Stimulated activated CD4-positive, alpha-beta T cell treated with anti-CD3 and anti-CD28 coated beads, Interleukin-1b, Interleukin-23, amount 100 ng/mL, for 48 hours (primary cell): ENCODE results near the gene CDH4.

Experiments used
- DNase-seq: peaks from one replicate; pipeline ENCODE4 v3.0.0-alpha.2; 2020

CDH4 gene

DNA sequence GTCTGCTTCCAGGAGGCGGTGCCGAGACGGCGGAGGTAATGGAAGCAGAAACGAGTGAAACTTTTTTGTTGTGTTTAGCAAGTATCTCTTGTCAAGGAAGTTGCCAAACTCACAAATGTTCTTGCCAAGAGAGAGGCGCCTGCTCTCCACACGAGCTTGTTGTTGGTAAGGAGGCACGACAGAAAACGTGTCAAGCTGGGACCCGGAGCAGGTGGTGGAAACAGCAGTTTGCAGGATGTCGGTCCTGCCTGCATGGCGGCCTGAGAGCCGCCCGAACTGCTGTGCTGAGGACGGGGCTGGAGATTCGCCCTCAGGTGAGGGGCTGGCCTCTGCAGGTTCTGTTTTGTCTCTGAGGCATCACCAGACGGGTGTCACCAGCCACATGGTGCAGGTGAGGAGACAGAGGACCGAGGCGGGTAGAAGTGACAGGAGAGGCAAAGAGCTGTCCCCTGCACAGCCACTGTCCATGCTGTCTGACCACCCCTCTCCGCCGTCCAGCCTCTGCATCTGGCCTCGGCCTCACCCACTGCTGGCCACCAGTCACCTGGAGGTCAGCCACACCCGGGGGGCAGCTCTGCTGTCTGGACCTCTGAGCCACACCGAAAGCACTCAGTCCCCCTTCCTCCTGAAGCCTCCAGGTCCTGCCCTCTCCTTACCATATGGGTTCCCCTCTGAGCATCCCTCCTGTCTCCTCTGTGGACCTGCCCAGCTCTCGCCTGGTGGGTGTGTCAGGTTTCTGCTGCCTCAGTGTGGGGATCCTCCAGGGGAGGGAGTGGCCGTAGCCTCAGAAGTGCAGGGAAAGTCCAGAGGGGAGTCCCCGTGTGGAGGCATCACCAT lies 552.1 kb downstream of the CDH4 start:
- DNase-seq, result no peak

DNA sequence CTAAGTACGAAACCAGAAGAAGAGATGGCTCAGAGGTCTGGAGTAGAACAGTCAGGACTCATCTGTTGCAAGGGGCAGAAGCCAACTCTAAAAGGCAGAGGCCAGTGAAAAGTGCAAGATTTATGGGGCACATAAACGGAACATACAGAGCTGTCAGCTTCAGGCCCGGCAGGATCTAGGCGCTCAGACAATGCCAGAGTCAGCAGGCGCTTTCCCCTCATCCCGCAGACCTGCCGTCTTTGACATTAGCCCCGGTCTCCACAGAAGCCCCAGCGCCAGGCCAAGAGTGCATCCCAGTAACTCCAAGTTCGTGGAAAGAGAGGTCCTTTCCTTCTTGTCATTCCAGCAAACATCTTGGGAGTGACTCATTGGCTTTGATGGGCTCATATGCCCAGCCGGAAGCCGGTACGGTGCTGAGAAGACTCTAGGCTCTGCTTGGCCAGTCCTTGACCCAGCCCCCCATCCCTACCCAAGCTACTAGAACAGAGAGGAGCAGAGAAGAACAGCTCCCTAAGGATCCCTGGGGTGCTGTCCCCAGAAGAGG lies 552.8 kb downstream of the CDH4 start:
- no peak for DNase-seq

DNA sequence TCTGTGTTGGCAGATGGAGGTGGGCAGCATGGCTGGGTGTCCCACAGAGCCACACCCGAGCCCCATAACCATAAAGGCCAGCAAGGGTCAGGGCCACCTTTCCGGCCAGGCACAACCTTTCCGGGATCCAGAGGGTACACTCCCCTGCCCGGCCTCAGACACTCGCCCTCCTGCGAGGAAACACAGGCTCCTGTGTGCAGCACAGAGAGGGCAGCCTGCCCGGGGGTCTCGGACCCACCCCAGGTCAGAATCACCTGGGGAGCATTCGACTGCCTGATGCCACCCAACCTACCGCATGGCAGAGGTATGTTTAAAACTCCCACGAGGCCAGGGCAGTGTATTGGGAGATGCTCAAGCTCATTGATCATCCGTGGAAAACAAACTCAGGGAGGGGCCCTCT lies 553.3 kb downstream of the CDH4 start:
- no peak for DNase-seq

DNA sequence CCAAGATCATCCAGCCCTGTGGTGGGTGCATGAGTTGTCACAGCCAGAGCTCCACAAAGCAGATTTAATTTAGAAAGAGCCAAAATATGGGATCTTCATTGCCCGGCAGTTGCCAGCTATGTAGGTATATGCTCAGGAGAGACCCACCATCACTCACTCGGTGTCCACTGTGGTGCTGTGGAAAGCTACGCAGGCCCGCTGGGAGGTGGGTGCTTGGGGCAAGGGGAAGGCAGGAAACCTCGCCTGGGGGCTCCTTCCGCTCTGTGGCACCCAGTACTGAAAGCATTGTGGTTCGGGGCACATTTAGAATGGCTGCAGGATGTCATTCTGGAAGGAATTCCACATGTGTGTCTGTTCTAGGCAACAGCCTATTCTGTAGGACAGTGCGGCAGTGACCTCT lies 553.7 kb downstream of the CDH4 start:
- no peak for DNase-seq

DNA sequence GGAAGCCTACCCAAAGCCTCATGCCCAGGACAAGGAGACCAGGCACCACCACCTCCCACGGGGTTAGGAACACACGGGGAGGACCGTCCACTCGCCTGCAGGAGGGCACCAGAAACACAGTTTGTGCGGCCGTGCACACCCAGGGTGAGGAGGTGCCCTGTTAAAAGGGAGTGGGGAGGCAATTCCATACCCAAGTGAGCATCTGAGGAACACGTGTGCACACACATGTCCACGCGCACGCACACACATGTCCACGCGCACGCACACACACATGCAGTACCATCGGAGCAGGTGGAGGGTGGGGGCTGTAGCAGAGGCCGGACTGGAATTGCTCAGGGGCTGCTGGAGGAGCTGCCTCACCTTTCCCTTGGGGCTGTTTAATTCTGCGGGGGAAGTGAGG lies 554.3 kb downstream of the CDH4 start:
- no peak for DNase-seq

DNA sequence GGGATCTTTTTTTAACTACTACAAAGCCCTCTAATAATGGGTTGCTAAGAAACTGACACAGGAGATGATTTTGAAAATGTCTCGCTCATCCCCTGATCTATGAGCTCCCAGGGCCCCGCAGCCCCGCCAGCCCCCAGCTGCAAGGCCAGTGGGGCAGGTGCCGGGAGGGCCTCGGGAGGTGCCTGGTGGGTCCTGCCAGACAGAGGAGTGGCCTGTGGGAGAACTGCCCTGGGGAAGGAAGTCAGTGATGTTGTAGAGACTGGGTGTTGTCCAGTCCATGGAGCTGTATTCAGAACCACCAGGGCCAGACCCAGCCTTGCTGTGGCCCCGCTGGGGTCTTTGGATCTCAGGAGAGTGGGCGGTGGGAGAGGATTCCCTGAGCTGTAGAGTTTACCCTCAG lies 554.9 kb downstream of the CDH4 start:
- no peak for DNase-seq

DNA sequence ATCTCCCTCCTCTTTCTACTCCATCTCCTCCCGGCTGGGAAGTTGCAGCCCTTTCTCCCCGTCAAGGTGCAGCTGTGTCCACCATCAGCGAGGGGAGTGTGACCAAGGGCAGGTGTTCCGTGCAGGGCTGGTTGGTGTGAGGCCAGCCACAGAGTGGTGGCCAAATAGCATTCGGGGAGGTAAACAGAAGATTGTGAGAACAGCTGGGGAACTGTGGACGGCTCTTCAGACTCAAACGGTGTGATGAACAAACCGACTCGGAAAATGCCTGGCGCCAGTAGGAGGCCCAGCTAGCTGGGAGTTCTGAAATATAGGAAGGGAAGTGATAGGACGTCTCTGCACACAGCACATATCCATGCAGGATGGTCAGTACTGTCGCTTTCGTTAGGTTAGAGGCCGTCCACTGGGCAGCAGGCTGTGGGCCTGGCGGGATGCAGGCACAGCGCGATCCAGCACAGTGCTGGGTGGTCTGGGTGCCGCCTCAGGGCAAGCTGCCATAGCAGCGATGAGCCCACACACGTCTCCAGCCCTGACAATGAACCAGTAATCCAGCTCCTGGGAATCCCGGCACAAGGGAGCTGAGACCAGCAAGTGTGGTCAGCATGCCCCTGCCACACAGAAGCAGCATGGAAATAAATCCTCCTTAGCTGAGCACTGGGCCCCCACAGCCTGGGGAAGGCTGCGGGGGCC lies 555.6 kb downstream of the CDH4 start:
- no peak for DNase-seq

DNA sequence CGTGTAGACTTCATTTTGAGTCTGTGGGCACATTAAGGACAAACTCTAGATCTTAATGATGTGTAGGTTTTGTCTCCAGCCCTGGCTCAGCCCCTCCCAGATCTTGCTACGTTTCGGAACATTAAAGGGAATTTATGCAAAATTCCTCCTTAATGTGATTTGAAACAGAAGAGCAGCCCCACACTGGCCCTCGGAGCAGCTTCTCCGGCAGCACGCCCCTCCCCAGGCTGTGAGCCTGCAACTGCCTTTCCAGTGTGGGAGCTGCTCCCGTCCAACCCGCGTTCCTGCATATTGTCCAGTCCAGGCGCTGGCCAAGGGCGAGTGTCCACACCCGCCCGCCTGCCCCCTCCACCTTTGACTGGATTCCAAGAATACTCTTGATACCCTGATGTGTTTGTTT lies 556.4 kb downstream of the CDH4 start:
- no peak for DNase-seq

DNA sequence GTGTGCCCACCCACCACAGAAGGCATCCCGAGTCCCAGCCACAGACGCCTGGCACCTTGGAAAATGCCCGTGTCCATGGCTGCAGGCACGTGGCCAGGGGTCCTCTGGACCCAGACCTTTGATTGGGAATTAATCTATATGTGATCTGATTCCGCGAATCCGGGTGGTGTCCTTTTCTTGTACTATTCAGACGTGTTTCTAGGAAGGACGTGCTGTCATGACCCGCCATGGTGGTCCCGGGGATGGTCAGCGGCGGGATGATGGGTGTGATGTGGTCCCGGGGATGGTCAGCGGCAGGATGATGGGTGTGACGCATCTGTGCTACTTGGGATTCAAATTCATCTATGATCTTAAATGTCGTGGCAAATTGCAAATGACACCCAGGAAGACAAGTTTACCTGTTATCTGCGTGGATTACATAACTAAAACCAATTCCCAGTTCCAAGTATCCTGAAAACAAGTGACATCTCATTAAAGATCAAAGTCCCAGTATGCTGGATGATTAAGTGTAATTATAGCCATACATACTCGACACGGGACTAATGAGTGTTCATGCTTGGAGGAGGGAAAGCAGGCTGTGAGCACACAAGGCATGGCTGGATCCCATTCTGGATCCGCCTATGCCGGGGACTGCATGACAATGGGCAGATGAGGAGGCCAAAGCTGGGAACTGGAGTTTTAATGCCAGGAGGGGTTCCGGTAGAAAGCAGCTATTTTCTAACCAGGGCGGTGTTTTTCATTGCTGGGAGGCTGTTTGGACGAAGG lies 557.1 kb downstream of the CDH4 start:
- DNase-seq, result no peak

DNA sequence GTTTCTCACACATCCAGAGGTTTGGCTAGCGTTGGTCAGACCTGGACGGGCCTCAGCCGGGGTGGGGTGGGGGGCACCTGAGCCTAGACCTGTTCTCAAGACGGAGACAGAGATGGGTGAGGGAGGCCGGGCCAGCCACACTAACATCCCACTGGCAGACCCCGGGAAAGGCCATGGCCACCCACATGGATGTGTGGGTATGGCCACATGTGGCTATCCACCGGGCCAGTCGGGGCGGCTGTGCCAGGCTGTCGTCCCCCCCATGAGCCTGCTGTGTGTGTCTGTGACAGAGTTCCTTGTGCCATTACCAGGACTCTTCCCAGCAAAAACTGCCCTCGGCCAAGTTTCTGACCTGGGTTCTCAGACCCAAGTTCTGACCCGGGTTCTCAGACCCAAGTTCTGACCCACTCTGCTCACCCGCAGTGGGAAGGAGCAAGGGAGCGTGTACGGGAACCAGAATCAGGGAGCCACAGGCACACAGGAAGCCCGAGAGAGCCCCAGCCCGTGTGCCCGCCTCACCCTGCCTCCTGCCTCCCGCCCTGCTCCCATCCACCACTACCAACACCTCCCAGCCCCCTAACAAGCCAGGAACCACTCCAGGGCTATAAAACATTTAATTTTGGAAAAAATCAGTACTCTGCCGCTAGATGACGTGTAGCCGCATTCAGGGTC lies 558.1 kb downstream of the CDH4 start:
- no peak for DNase-seq

DNA sequence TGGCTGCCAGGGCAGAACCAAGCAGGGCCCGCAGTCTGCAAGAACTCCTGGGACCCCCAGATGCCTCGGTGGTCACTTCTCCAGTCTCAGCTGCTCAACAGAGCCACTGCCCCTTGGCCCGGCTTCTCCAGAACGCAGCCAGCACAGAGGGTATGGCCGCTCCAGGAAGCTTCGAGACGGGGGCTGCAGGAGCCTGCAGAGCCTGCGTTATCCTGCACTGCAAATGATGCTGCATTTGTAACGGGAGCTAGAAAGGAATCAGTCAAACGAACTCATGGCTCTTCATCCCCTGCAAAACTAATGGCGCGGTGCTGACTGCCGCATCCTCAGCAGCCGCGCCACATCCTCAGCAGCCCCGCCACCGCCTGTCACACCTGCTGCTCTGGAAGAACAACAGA lies 558.7 kb downstream of the CDH4 start:
- no peak for DNase-seq

DNA sequence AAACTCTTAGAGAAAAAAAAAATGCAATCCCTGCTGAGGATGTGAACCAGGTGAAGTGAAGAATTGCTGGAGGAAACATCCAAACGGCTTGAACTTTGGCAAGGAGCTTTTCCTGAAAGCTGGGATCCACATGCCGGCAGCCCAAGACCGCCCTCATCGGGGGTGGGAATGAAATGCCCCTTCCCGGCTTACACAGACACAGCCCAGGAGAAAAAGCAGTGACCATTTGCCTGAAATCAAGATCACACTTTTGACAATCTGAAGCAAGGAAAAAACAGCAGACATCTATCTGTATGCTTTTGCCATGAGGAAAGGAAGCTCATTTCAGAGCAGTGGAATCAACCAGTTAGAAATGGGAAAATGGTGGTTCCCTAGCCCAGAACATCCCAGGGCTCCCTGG lies 559.1 kb downstream of the CDH4 start:
- DNase-seq, result no peak

DNA sequence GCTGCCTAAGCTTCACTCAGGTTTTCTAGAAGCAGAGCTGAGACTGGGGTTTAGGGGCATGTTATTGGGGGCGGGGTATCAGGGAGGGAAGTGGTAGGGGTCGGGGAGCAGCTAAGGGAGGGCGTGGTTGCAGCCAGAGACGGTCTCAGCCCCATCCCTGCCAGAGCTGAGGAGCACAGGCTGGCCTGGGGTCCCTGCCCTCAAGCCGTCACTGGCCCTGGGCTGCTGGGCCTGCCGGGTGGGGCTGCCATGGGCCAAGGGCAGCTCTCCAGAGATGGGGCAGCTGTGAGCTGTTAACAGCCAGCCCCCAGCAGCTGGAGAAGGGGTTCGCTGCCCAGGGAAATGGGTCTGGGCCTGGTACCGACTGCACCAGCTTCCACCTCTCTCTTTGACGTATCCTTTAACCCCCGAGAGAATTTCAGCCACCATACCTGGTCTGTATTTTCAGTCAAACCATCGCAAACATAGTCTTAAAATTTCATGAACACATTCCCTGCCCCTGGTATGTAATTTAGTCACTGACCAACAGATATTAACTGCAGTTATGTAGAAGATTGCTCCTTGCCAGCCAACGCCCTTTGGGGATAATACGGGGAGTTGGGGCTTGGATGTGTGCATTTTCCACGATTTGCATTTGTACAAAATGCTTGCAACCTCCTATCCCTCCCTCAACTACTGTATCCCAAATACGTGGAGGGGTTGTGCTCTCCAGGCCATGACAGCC lies 560.2 kb downstream of the CDH4 start:
- DNase-seq, result no peak

DNA sequence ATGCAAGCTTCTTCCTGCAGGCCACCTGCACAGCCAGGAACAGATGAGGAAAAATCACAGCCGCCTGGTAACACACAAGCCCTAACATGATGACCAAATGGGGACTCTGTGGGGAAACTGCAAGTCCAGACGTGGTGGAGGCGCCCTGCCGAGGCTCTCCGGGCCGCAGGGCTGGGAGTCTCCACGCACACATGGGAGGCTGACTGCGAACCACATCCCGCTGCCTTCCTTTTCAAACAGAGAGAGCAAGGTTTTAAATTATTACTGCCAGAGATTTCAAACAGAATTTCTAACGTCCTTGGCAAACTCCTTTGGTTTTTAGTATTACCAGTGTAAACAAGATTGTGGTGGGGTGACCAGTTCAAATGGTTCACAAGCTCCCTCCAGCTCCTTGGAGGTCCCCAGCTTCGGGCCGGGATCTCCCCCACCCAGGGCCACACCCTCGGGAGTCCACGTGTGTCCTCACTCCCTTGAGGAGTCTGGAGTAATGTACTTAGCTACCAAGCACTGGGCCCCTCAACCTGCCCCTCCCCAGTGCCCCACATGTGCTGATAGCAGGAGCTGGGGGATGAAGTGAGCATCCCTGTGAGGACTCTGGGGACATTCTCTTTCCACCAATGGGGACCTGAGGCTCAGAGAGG lies 560.9 kb downstream of the CDH4 start:
- DNase-seq, result no peak

DNA sequence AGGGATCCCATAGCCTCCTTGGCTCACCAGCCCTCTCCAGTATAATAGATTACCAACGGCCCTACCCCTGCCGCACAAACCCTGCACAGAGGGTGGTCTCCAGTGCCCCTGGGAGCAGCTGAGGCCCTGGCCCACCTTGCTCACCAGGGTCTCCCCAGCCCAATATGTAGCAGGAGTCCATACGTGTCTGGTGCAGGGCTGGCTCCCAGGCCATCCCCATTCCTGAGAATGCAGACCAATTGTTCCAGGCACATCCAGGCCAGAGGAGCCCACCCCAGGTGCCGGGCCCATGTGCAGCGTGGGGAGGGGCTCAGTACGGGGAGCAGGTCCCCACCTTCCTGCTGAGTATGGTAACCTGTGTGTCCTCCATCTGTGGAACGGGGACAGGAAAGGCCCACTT lies 561.7 kb downstream of the CDH4 start:
- DNase-seq, result no peak

DNA sequence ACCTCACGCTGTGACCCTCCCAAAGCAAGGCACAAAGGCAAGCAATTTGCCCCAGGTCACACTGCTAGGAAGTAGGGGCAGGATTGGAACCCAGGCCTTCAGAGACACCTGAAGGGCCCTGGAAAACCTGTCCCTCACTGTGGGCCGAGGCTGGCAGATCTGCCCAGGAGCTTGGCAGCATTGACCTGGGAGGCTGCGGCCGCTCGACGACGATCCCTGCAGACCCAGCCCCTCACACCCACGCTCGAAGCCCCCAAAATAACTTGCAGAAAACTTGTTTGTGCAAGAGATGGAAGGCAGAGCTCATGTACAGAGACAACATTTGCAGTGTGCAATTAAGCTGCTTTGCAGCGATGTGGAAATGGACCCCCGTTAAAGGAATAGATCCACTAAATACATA lies 562.2 kb downstream of the CDH4 start:
- DNase-seq, result no peak

DNA sequence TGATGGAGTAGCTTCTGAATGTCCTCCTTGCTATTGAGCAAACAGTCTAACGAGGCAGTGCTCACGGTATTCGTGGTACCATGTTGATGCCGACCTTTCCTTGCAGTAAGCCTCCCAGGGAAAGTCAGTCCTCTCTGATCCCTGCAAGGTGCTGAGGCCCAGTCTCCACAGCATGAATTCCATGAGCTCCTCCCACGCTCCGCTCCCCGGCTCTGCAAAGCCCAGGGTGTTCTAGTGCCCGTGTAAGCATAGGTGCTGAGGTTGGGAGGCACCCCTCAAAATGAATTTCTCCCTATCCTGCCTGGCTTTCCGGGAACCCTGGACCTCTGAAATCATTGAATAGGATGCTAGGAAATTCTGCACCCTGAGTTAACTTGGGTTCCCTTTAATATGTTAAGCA lies 562.7 kb downstream of the CDH4 start:
- DNase-seq, result no peak

DNA sequence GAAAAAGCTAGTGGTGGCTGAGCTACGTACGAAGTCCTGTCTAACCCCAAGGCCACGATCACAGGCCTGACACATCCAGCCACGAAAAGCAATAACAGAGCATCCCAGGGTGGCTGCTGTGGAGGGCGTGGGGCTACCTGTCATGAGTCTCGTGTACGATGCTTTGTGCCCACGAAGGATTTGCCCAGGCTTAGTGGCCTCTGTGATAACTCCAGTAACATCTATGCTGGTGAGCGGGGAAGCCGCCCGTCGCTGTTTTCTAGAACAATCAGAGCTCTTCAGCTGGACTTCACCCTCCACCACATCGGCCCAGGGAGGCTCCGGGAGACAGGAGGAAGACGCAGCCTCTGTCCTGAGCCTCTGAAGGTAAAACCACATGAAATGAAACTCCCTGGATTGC lies 563.1 kb downstream of the CDH4 start:
- no peak for DNase-seq

DNA sequence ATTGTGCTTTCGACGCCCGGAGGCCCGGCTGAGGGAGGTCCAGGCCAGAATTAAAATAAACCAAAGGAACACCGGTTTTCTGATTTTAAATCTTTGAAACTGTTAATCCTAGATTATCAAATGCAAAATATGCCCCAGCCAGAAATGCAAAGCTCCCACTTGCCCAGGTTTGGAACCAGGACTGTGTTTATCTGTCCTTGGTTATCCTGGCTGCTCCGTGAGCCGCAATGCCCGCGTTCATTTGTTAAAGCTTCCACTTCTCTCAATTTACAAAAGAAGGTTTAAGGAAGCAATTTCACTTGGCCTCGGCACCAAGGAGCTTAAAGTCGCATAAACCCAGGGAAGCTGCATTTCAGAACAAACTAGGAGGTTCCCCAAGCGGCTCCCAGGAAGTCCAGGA lies 563.6 kb downstream of the CDH4 start:
- DNase-seq, result no peak

DNA sequence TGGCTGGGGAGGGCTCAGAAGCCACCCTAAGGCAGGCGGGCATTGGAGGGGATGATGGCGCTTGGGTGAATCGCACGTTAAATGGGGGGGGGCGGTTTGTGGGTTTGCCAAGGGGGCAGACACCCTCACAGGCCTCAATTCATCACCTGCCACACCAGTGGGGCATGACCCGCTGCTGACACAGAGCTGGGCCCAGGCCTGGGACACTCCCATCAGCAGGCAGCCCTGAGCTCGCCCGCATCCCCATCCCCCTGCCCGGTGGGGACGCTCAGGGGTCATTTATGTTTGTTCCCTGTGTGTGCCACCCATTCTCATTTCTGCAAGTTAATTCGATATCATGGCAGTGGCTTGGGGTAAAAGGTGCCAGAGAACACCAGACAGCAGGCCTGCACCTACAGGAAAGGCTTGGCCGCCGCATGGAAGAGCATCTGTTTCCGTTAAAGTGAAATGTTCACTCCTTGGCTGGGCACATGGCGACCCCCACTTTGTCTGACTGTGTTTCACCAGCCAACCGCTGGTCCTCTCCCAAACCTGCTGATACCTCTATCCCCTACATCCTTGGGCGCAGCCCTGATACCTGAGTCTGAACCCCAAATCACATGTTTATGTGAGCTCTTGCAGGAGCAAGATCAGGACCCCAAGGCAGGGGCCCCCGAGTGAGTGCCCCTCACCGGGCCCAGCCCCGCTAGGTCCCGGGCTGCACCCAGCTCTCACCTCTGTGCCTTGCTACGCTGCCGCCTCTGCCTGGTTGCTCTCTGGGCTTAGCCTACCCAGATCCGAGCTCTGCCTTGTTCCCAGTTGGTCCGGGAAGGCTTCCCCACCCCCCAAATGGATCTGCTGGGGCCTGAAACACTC lies 564.8 kb downstream of the CDH4 start:
- no peak for DNase-seq

DNA sequence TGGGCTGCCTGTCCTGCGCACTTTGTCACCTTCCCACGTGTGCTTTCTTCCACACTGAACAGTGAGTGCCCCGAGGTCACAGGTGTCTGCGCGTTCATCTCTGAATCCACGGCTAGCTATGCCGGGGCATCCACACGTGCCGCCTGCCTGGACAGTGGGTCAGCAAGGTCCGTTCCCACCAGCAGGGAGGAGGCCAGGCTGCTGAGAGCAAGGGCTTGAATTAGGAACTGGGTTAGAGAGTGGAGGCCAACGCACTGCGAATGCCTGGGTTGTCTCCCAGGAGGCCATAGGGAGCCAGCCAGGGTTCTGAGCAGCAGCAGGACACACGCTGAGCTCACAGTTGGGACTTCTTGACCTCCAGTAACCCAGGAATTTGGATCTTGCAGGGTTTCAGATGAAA lies 565.5 kb downstream of the CDH4 start:
- DNase-seq, result no peak
